NCI-H774 (cell line): ENCODE data around the gene HGD.

Experiments
- DNase-seq: peaks from one replicate; lab custom pipeline; 2025; lab: John Stamatoyannopoulos, UW

Gene HGD

GRCh38 chr3:120587332-120587975 is 94.6 kb downstream of the HGD start:
- no peak for DNase-seq
